ENCODE data around the gene KMT2C. TPM values are rescaled to one million over a fixed set of nuclear protein-coding genes. Genes with fewer than 3 reads are reported as not detected.

The KMT2C gene
- total and polyA plus RNA-seq, 7 experiments from 2014 or later = 17.0 to 152 (median 109) TPM

DNA sequence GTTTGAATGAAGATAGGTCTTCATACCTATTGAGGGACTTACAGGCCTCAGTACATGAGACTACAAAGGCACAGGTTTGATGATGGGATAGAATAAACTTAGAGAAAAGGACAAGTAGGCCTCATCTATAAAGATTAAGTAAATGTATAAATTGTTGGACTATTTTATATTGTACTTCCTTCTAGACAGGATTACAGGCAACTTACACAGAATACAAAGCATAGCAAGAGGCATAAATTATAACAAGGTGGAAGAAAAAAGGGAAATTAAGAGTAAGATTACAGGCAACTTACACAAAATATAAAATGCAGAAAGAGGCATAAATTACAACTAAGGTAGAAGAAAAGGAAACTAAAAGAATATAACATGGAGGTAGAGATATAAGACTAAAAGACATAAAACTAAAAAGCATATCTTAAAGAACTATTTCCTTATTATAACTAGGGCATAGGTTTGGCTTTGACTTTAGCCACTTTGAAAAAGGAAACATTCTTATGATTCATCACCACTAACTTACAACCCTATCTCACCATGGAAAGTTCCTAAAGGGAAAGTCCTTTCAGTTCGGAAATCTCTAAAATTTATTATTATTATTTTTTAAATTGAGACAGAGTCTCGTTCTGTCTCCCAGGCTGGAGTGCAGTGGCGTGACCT lies 257.3 kb downstream of the KMT2C start:
- H3K27ac Mint-ChIP-seq = peak overlapping the region in 3 of 9 donors; percentile 0 to 49 (median 4)
- ChIA-PET CTCF (no interaction called here), POLR2A (no interaction called here)
- no peak overlapping the region for H3K27ac ChIP-seq (ENCODE audit: low read depth, low read length)
- peaks cover 32 to 65% (median 46%) of the 10 kb centered on the region in 5 donors for H3K36me3 Mint-ChIP-seq
- no peaks in the 10 kb centered on the region for H3K4me1 ChIP-seq (ENCODE audit: control insufficient read depth in 2 of 2, insufficient read depth in 2 of 2, low read length in 2 of 2)
- H3K27me3 Mint-ChIP-seq = no peaks in the 10 kb centered on the region
- no peaks in the 10 kb centered on the region for H3K27me3 ChIP-seq (ENCODE audit: control insufficient read depth in 2 of 2, insufficient read depth in 2 of 2, low read length in 2 of 2)
- DNase-seq (no peak), ATAC-seq (no peak)
- intact Hi-C loops (cut with micrococcal nuclease) = no loop called here
- no peak overlapping the region for H3K4me3 ChIP-seq (ENCODE audit: low read length)
- no peaks in the 10 kb centered on the region for H3K9me3 Mint-ChIP-seq
- H3K4me3 Mint-ChIP-seq = no peak overlapping the region
- peaks cover 0 to 15% (median 0%) of the 10 kb centered on the region in 7 donors for H3K4me1 Mint-ChIP-seq
- peaks cover 15 to 54% (median 31%) of the 10 kb centered on the region in 3 experiments for H3K36me3 ChIP-seq (ENCODE audit: control insufficient read depth in 2 of 3, insufficient read depth in 3 of 3, low read length in 3 of 3)
- H3K9me3 ChIP-seq (ENCODE audit: control insufficient read depth in 2 of 3, low read length in 3 of 3) = no peaks in the 10 kb centered on the region

DNA sequence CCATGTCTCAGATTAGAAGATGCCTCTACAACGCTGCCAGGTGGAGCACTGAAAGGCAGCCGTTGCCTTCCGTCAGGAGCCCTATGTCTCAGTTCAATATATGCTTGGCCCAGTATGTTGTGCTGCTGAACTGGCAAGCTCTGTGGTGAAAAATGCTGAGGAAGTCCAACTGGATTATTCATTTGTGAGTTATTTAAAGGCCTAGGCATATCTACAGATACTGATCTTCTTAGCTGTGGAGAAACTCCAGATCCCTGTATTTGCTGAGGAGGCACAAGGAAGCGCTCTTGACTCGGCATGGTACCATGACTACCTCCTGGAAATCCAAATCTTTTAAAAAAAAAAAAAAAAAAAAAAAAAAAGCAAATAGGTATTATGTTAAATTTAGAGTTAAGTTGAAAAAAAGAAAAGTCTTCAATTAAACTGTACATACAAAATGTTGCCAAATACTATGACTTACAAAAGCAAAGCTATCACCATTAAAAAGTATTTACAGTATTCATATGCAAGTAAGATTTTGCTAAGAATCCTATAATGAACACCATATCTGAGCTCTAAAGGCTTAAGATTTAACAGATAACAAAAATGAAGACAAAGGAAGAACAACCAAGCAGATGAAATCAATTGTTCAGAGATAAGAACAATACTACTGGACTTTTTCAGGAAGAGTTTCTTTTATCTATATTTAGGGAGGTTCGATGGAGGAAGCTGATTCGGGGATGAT lies 258.0 kb downstream of the KMT2C start:
- Histone ChIP-seq H3K4me1 (ENCODE audit: control insufficient read depth in 2 of 2, insufficient read depth in 2 of 2, low read length in 2 of 2) (no peaks in the 10 kb centered on the region), H3K9me3 (ENCODE audit: control insufficient read depth in 2 of 3, low read length in 3 of 3) (no peaks in the 10 kb centered on the region), H3K27me3 (ENCODE audit: control insufficient read depth in 2 of 2, insufficient read depth in 2 of 2, low read length in 2 of 2) (no peaks in the 10 kb centered on the region), H3K36me3 (ENCODE audit: control insufficient read depth in 2 of 3, insufficient read depth in 3 of 3, low read length in 3 of 3) (peaks cover 15 to 60% (median 31%) of the 10 kb centered on the region in 3 experiments), H3K4me3 (ENCODE audit: low read length) (no peak overlapping the region), H3K27ac (ENCODE audit: low read depth, low read length) (no peak overlapping the region)
- ATAC-seq = no peak
- H3K4me3 Mint-ChIP-seq = no peak overlapping the region
- POLR2A ChIA-PET = no interaction called here
- H3K36me3 Mint-ChIP-seq = peaks cover 35 to 60% (median 50%) of the 10 kb centered on the region in 5 donors
- intact Hi-C loops (cut with micrococcal nuclease) = no loop called here
- peaks cover 0 to 15% (median 0%) of the 10 kb centered on the region in 7 donors for H3K4me1 Mint-ChIP-seq
- DNase-seq = no peak
- H3K27me3 Mint-ChIP-seq = no peaks in the 10 kb centered on the region
- peak overlapping the region in 4 of 9 donors; percentile 0 to 49 (median 19) for H3K27ac Mint-ChIP-seq
- H3K9me3 Mint-ChIP-seq = no peaks in the 10 kb centered on the region
- CTCF ChIA-PET = no interaction called here

DNA sequence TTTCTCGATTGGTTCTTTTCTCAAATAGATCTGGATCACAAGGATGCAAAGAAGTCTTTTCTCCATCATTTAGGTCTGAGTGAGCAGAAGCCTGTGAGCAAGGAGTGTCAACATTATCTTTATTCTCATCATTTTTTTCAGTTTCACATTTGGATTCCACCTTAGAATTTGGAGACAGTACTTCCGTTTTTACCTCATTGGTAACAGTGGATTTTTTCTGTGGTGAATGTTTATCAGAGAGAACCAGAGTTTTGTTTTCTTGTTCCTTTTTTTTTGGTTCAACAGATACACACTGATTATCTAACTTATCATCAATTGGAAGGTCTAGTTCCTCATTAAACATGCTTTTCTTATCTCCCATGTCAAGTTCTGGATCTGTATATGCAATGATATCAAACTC lies 259.0 kb downstream of the KMT2C start:
- intact Hi-C loops (cut with micrococcal nuclease) = no loop called here
- ATAC-seq (peak; percentile 44), DNase-seq (no peak)
- no peaks in the 10 kb centered on the region for H3K9me3 ChIP-seq (ENCODE audit: control insufficient read depth in 2 of 3, low read length in 3 of 3)
- H3K27me3 ChIP-seq (ENCODE audit: control insufficient read depth in 2 of 2, insufficient read depth in 2 of 2, low read length in 2 of 2) = no peaks in the 10 kb centered on the region
- peak overlapping the region in 1 of 9 donors; percentile 11 for H3K27ac Mint-ChIP-seq
- H3K4me3 ChIP-seq (ENCODE audit: low read length) = no peak overlapping the region
- no peak overlapping the region for H3K4me3 Mint-ChIP-seq
- H3K36me3 ChIP-seq (ENCODE audit: control insufficient read depth in 2 of 3, insufficient read depth in 3 of 3, low read length in 3 of 3) = peaks cover 11 to 58% (median 27%) of the 10 kb centered on the region in 3 experiments
- H3K4me1 Mint-ChIP-seq = peaks cover 0 to 15% (median 0%) of the 10 kb centered on the region in 7 donors
- ChIA-PET CTCF (no interaction called here), POLR2A (no interaction called here)
- no peak overlapping the region for H3K27ac ChIP-seq (ENCODE audit: low read depth, low read length)
- peaks cover 32 to 51% (median 43%) of the 10 kb centered on the region in 5 donors for H3K36me3 Mint-ChIP-seq
- H3K4me1 ChIP-seq (ENCODE audit: control insufficient read depth in 2 of 2, insufficient read depth in 2 of 2, low read length in 2 of 2) = no peaks in the 10 kb centered on the region
- no peaks in the 10 kb centered on the region for H3K9me3 Mint-ChIP-seq
- no peaks in the 10 kb centered on the region for H3K27me3 Mint-ChIP-seq

DNA sequence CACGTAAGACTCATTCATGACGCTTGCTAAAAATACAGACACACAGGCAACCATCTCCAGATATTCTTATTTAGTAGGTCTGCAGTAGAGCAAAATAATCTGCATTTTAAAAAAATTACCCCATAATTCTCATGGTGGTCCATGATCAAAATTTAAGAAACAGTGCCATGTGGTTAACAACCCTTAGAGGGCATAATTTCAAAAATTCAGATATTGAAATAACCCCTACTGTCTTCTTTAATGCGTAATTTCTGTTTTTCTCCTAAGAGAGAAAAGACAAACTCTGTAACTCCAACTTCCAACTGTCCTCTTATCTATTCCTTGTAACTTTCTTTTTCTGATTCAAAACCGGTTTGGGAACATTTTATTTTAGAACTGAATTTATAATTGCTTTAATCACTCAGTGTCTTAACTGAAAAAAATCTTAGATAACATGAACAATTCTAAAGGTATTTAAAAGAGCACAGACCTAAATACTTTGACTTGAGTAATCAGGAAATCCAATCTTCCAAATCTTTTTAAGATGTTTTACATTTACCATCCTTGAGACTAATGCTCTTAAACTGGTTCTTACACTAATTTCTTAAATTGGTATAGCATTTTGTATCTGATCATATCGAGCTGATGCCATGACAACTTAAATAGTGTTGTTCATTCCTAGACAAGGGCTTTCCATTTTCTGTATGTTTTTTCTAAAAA lies 262.3 kb downstream of the KMT2C start:
- peaks cover 18 to 32% (median 24%) of the 10 kb centered on the region in 5 donors for H3K36me3 Mint-ChIP-seq
- H3K4me3 ChIP-seq (ENCODE audit: low read length) = no peak overlapping the region
- no peak for DNase-seq
- CTCF ChIA-PET = no interaction called here
- POLR2A ChIA-PET = no interaction called here
- peaks cover 10 to 48% (median 14%) of the 10 kb centered on the region in 3 experiments for H3K36me3 ChIP-seq (ENCODE audit: control insufficient read depth in 2 of 3, insufficient read depth in 3 of 3, low read length in 3 of 3)
- no peaks in the 10 kb centered on the region for H3K9me3 ChIP-seq (ENCODE audit: control insufficient read depth in 2 of 3, low read length in 3 of 3)
- no peak overlapping the region for H3K4me3 Mint-ChIP-seq
- no peaks in the 10 kb centered on the region for H3K27me3 ChIP-seq (ENCODE audit: control insufficient read depth in 2 of 2, insufficient read depth in 2 of 2, low read length in 2 of 2)
- no peak overlapping the region for H3K27ac ChIP-seq (ENCODE audit: low read depth, low read length)
- H3K4me1 ChIP-seq (ENCODE audit: control insufficient read depth in 2 of 2, insufficient read depth in 2 of 2, low read length in 2 of 2) = no peaks in the 10 kb centered on the region
- ATAC-seq = no peak
- no peak overlapping the region for H3K27ac Mint-ChIP-seq
- H3K9me3 Mint-ChIP-seq = no peaks in the 10 kb centered on the region
- intact Hi-C loops (cut with micrococcal nuclease) = no loop called here
- peaks cover 0 to 15% (median 0%) of the 10 kb centered on the region in 7 donors for H3K4me1 Mint-ChIP-seq
- no peaks in the 10 kb centered on the region for H3K27me3 Mint-ChIP-seq

DNA sequence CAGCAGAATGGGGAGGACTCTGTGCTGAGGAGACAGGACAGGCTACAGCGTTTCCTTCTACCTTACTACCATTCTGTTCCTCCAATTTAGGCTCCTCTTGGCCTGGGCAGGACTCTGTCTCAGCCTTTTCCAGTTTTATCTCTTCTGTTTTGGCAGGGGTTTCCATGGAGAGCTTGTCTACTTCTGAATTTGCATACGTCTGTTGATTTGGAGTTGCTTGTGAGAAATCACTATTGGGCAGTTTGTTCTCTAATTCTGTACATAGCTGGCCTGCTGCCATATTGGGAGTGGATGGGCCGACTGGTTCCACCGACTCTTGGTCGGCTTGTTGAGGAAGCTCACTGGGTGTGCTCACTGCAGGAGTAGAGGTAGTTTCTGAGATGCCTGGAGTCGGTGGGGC lies 273.5 kb downstream of the KMT2C start:
- Histone ChIP-seq H3K4me1 (ENCODE audit: control insufficient read depth in 2 of 2, insufficient read depth in 2 of 2, low read length in 2 of 2) (no peaks in the 10 kb centered on the region), H3K36me3 (ENCODE audit: control insufficient read depth in 2 of 3, insufficient read depth in 3 of 3, low read length in 3 of 3) (peaks cover 0 to 75% (median 6%) of the 10 kb centered on the region in 3 experiments), H3K27ac (ENCODE audit: low read depth, low read length) (no peak overlapping the region), H3K9me3 (ENCODE audit: control insufficient read depth in 2 of 3, low read length in 3 of 3) (no peaks in the 10 kb centered on the region), H3K27me3 (ENCODE audit: control insufficient read depth in 2 of 2, insufficient read depth in 2 of 2, low read length in 2 of 2) (no peaks in the 10 kb centered on the region), H3K4me3 (ENCODE audit: low read length) (no peak overlapping the region)
- H3K9me3 Mint-ChIP-seq = no peaks in the 10 kb centered on the region
- no peaks in the 10 kb centered on the region for H3K27me3 Mint-ChIP-seq
- H3K27ac Mint-ChIP-seq = peak overlapping the region in 2 of 9 donors; percentile 1 to 18
- H3K36me3 Mint-ChIP-seq = peaks cover 23 to 59% (median 41%) of the 10 kb centered on the region in 5 donors
- CTCF ChIA-PET = no interaction called here
- peaks cover 7 to 15% (median 12%) of the 10 kb centered on the region in 7 donors for H3K4me1 Mint-ChIP-seq
- intact Hi-C loops (cut with micrococcal nuclease) = no loop called here
- H3K4me3 Mint-ChIP-seq = peak overlapping the region in 1 of 10 donors; percentile 26
- DNase-seq (no peak), ATAC-seq (no peak)
- POLR2A ChIA-PET = no interaction called here

DNA sequence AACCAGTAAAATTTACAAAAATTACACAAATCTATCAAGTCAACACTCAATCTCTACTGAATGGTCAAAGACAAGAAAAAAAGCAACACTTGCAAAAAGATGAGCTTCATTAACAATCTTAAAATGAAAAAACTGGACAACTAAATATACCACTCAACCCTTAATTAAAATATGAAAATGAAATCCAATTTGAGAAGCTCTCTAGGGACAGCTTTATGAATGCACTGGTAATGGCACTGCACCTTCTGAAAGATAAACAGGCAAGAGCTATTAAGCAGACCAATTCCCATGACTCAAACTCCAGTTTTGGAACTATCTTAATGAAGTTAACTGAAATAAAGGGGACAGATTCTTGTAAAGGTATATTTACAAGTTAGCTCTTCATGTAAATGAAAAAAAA lies 274.6 kb downstream of the KMT2C start:
- CTCF ChIA-PET = interaction anchor here (0.7 to 0.8 kb wide), 2 partner anchors 175 to 546 kb away, joined by 3 read pairs; no protein-coding TSS in a partner anchor
- peaks cover 19 to 56% (median 37%) of the 10 kb centered on the region in 5 donors for H3K36me3 Mint-ChIP-seq

More for the DNA sequence above, 274.6 kb downstream of the KMT2C start:
- POLR2A ChIA-PET = no interaction called here
- Mint-ChIP-seq H3K4me1 (peaks cover 7 to 15% (median 12%) of the 10 kb centered on the region in 7 donors), H3K4me3 (no peak overlapping the region), H3K9me3 (no peaks in the 10 kb centered on the region), H3K27me3 (no peaks in the 10 kb centered on the region), H3K27ac (peak overlapping the region in 2 of 9 donors; percentile 18 to 21)
- DNase-seq = no peak
- Histone ChIP-seq H3K4me1 (ENCODE audit: control insufficient read depth in 2 of 2, insufficient read depth in 2 of 2, low read length in 2 of 2) (no peaks in the 10 kb centered on the region), H3K27me3 (ENCODE audit: control insufficient read depth in 2 of 2, insufficient read depth in 2 of 2, low read length in 2 of 2) (no peaks in the 10 kb centered on the region), H3K9me3 (ENCODE audit: control insufficient read depth in 2 of 3, low read length in 3 of 3) (no peaks in the 10 kb centered on the region), H3K4me3 (ENCODE audit: low read length) (no peak overlapping the region), H3K27ac (ENCODE audit: low read depth, low read length) (no peak overlapping the region), H3K36me3 (ENCODE audit: control insufficient read depth in 2 of 3, insufficient read depth in 3 of 3, low read length in 3 of 3) (peaks cover 0 to 69% (median 0%) of the 10 kb centered on the region in 3 experiments)
- intact Hi-C loops (cut with micrococcal nuclease) = no loop called here
- no peak for ATAC-seq
